Activated naive CD8-positive, alpha-beta T cell treated with anti-CD3 and anti-CD28 coated beads, Interleukin-2, amount 50 U/mL, for 24 hours (primary cell): Measurements from ENCODE around the gene PAK4.
"Not testable (repeated sequence)": the region's sequence is repeated elsewhere in the genome, so short reads cannot be mapped to it uniquely, and the experiment has no call there.

Source experiments
- ATAC-seq: fragments of 150-1000 bp; cut with Tn5 transposase; one replicate; pipeline ENCODE4 v1.10.0; 2021
- DNase-seq: peaks from one replicate; pipeline ENCODE4 v3.0.0; 2021
- H3K27ac Mint-ChIP-seq: one replicate; pipeline ENCODE4 v1.8.0; 2021; ENCODE audit warnings: mild to moderate bottlenecking, mixed read lengths
- H3K27me3 Mint-ChIP-seq: one replicate; pipeline ENCODE4 v1.8.0; 2021; ENCODE audit warnings: mixed read lengths
- H3K36me3 Mint-ChIP-seq: one replicate; pipeline ENCODE4 v1.8.0; 2021; ENCODE audit warnings: low read depth, mixed read lengths
- H3K4me1 Mint-ChIP-seq: one replicate; pipeline ENCODE4 v1.8.0; 2021; ENCODE audit warnings: mixed read lengths
- H3K4me3 Mint-ChIP-seq: one replicate; pipeline ENCODE4 v1.8.0; 2021; ENCODE audit warnings: mild to moderate bottlenecking, moderate library complexity, mixed read lengths
- H3K9me3 Mint-ChIP-seq: one replicate; pipeline ENCODE4 v1.8.0; 2021; ENCODE audit warnings: mixed read lengths

The PAK4 gene

DNA sequence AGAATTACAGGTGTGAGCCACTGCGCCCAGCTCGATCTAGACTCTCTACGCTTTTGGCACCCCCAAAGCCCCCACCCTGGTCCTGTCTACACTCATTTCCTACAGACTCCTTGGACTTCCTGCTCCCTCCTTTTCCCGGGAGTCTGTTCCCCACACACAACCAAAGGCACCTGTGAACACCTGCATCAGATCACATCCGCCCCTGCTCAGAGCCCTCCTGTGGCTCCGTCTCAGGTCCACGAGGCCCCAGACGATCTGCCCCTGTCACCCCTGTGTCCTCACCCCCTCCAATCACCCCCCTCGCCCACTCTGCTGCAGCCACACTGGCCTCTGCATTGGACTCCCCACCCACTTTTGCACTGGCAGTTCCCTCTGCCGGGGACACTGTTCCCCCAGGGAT is 12.4 kb upstream of the PAK4 start:
- Mint-ChIP-seq H3K9me3 (no peaks in the 10 kb centered on the region), H3K27ac (no peak overlapping the region), H3K4me1 (no peaks in the 10 kb centered on the region), H3K36me3 (no peaks in the 10 kb centered on the region), H3K27me3 (peaks cover 6% of the 10 kb centered on the region), H3K4me3 (no peak overlapping the region)
- DNase-seq (no peak), ATAC-seq (no peak)

DNA sequence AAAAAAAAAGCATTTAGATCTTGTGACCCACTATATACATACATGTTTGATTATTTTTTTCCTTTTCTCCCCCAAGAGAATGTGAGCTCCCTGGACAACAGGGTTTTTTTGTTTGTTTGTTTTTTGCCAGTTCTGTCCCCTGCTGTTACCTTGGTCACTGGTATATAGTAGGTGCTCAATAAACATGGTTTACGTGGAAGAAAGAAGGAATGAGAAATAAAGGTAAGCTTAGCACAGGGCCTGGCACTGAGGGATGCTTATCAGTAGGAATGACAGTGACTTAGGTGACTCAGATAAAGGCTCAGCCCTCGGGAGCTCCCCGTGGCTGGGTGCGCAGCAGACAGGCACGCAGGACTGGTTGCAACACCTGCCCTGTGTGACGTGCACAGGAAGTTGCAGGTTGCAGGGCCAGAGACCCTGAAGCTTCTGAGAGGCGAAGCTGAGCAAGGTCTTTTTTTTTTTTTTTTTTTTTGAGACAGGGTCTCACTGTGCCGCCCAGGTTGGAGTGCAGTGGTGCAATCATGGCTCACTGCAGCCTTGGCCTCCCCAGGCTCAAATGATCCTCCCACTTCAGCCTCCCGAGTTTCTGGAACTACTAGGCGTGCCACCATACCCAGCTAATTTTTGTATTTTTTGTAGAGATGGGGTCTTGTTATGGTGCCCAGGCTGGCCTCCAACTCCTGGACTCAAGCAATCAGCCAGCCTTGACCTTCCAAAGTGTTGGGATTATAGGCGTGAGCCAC is 10.3 kb upstream of the PAK4 start:
- Mint-ChIP-seq H3K4me3 (no peak overlapping the region), H3K27me3 (peaks cover 6% of the 10 kb centered on the region), H3K36me3 (no peaks in the 10 kb centered on the region), H3K9me3 (no peaks in the 10 kb centered on the region), H3K27ac (no peak overlapping the region), H3K4me1 (no peaks in the 10 kb centered on the region)
- ATAC-seq, result no peak
- DNase-seq, result no peak

DNA sequence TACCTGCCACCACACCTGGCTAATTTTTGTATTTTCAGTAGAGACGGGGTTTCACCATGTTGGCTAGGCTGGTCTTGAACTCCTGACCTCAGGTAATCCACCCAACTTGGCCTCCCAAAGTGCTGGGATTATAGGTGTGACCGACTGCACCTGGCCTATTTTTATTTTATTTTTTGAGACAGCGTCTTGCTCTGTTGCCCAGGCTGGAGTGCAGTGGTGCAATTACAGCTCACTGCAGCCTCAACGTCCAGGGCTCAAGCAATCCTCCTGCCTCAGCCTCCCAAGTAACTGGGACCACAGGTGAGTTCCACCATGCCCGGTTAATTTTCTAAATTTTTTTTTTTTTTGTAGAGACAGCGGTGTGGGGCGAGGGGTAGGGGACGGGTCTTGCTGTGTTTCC is 8.6 kb upstream of the PAK4 start:
- not testable (repeated sequence) for H3K27ac Mint-ChIP-seq, DNase-seq, H3K27me3 Mint-ChIP-seq, H3K4me3 Mint-ChIP-seq, H3K4me1 Mint-ChIP-seq, ATAC-seq, H3K36me3 Mint-ChIP-seq, H3K9me3 Mint-ChIP-seq

DNA sequence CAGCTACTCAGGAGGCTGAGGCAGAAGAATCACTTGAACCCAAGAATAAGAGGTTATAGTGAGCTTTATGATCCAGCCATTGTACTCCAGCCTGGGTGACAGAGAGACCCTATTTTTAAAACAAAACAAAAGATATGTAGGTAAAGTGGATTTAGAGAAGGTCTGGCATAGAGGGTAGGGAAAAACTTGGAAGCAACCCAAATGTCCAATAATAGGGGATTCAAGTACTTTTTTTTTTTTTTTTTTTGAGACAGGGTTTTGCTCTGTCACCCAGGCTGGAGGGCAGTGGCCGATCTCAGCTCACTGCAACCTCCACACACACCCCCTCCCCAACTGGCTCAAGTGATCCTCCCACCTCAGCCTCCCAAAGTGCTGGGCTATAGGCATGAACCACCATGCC is 5.8 kb upstream of the PAK4 start:
- DNase-seq, result no peak
- no peaks in the 10 kb centered on the region for H3K27me3 Mint-ChIP-seq
- H3K4me3 Mint-ChIP-seq, result no peak overlapping the region
- ATAC-seq, result no peak
- H3K36me3 Mint-ChIP-seq, result no peaks in the 10 kb centered on the region
- no peaks in the 10 kb centered on the region for H3K9me3 Mint-ChIP-seq
- no peak overlapping the region for H3K27ac Mint-ChIP-seq
- peaks cover 7% of the 10 kb centered on the region for H3K4me1 Mint-ChIP-seq

DNA sequence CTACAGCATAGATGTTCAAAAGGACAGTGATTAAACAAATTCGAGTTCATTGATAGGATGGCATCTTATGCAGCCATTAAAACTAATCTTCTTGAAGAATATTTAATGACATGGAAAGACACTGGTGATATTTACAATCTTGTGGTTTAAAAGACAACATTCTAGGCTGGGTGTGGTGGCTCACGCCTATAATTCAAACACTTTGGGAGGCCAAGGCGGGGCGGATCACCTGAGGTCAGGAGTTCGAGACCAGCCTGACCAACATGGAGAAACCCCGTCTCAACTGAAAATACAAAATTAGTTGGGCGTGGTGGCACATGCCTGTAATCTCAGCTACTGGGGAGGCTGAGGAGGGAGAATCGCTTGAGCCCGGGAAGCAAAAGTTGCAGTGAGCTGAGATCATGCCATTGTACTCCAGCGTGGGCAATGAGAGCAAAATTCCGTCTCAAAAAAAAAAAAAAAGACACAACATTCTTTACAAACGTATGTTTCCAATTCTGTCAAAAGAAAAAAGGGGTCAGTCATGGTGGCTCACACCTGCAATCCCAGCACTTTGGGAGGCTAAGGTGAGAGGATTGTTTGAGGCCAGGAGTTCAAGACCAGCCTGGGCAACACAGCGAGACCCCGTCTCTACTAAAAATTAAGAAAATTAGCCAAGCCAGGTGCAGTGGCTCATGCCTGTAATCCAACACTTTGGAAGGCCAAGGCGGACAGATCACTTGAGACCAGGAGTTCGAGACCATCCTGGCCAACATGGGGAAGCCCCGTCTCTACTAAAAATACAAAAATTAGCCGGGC is 2.5 kb upstream of the PAK4 start:
- Mint-ChIP-seq H3K9me3 (no peaks in the 10 kb centered on the region), H3K4me3 (no peak overlapping the region), H3K4me1 (peaks cover 24% of the 10 kb centered on the region), H3K36me3 (no peaks in the 10 kb centered on the region), H3K27ac (no peak overlapping the region), H3K27me3 (no peaks in the 10 kb centered on the region)
- DNase-seq (no peak), ATAC-seq (no peak)

DNA sequence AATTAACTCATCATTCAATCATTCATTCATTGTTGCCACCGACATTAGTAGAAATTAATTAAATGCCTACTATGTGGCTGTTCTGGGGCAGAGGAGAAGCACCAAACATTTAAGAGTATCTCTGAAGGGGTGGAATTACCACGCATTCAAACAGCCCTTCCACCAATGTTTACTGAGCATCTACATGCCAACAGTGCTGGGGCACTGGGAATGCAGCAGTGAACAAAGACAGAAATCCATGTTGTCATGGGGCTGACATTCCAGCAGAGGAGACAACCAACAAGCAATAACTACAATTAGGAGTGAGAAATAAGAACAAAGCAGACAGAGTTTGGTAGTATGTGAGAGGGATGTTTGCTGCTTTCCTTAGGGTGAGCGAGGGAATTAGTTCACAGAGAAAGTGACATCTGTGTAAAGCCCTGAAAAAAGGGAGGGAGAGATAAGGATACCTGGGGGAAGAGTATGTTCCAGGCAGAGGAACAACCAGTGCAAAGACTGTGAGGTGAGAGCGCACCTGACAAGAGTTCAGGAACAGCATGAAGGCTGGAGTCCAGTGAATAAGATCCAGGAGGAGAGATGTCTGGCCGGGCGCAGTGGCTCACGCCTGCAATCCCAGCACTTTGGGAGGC is 1.3 kb upstream of the PAK4 start:
- H3K27me3 Mint-ChIP-seq, result no peaks in the 10 kb centered on the region
- DNase-seq (no peak), ATAC-seq (no peak)
- no peaks in the 10 kb centered on the region for H3K36me3 Mint-ChIP-seq
- H3K9me3 Mint-ChIP-seq, result no peaks in the 10 kb centered on the region
- H3K4me3 Mint-ChIP-seq, result peak overlapping the region; percentile 97
- peaks cover 24% of the 10 kb centered on the region for H3K4me1 Mint-ChIP-seq
- peak overlapping the region; percentile 59 for H3K27ac Mint-ChIP-seq

DNA sequence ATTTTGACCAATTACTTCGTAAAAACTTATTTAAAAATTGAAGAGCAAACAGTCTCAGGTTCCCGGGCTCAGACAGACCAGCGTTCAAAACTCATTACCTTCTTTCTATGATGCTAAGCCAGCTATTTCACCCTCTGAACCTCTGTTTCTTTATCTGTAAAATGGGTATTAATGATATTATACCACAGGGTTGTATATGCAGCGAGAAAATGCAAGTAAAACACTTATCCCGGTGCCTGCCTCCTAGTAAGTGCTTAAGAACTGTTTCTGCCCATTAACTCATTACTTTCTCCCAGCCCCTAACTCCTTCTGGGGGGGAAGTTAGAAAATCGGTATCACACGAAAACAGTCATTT is 410 bp upstream of the PAK4 start:
- peak overlapping the region; percentile 98 for H3K27ac Mint-ChIP-seq
- no peak for DNase-seq
- H3K27me3 Mint-ChIP-seq, result no peaks in the 10 kb centered on the region
- peak overlapping the region; percentile 97 for H3K4me3 Mint-ChIP-seq
- H3K36me3 Mint-ChIP-seq, result no peaks in the 10 kb centered on the region
- no peak for ATAC-seq
- no peaks in the 10 kb centered on the region for H3K9me3 Mint-ChIP-seq
- H3K4me1 Mint-ChIP-seq, result peaks cover 27% of the 10 kb centered on the region

DNA sequence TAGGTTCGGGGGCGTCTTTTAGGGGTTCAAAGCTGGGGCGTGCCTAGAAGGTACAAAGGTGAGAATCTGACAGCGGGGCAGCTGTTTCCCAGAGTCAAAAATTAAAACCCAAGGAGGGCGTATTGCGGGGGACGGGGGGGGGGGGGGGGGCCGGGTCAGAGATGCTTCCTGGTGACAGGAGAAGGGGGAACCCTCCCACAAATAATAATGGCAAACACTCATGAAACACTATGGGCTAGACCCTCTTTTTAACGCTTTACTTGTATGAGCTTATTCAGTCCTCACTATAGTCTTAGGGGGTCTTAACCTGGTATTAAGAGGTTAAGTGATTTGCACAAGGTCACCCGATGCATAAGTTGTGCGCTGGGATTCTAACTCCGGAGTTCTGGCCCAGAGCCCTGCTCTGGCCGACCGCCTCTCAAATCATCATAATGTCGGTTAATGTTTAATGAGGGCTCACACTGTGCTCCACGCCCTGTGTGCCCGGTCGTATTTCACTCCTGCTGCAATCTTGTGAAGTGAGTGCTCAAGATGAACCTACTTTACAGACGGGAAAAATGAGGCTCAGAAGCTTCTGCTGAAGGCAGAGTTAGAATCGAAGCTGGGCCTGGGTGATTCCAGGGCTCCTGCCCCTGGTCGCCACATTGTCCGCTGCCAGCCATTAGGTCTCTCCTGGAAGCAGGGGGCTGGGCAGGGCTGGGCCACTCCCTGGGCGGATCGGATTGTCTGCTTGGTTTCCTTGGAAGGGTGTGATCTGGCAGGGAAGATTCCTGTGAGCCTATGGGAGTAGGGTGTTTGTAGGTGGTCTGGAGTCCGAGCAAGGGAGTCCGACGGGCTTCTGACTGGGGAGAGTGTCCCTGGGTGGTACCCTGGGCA is 964 bp downstream of the PAK4 start:
- ATAC-seq (no peak), DNase-seq (no peak)
- Mint-ChIP-seq H3K4me1 (peaks cover 34% of the 10 kb centered on the region), H3K9me3 (no peaks in the 10 kb centered on the region), H3K27ac (peak overlapping the region; percentile 98), H3K36me3 (no peaks in the 10 kb centered on the region), H3K4me3 (peak overlapping the region; percentile 97), H3K27me3 (no peaks in the 10 kb centered on the region)

DNA sequence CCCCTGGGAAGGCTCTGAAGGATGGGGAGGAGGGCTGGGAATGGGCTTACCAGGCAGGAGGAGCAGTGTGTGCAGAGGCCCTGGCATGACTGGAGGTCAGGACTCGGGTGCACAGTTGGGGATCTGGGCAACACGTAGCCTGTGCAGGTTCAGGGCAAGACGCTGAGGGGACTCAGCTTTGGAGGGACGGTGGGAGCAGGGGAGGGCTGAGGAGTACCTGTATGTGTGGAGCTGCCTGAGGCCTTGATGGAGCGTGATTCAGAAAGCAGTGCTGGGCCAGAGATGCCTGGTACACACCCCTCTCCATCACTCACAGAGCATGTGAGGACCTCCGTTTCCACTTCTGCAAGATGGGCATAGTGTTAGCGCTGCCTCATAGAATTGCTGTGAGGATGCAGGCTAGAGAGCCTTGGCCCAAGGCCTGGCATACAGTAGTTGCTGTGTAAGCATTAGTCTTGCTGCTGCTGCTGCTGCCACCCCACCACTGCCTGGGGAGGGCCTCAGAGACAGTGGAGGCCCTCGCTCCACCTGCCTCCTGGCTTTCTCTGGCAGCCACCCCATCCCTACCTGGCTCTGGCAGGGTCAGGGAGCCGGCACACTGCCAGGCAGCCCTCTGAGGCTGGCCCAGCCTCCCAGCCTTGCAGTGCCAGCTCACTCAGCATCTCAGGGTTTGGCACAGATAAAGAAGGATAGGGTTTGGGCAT is 2.4 kb downstream of the PAK4 start:
- Mint-ChIP-seq H3K27me3 (no peaks in the 10 kb centered on the region), H3K27ac (no peak overlapping the region)

DNA sequence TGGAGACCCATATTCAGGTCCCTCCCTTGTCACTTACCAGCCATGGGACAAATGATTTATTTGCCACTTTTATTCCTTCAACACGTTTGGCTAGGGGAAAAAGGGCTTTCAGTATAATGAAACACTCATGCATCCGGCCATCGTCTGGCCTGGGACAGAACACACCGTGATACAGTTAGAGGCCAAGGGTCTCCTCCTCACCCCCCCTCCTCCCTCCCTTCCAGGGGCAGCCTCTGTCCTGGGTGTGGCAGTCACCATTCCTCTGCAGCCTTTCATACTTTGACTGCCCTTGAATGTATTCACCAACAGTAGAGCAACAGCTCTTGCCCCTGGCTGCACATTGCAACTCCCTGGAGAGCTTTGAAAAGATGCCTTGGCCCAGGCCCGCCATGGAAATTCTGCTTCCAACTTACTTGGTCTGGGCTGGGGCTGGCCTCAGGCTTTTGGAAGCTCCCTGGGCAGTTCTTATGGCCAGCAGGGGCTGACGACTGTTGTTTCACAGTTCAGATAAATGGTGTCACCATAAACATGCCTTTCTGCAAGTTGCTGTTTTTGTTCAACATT is 3.0 kb downstream of the PAK4 start:
- Mint-ChIP-seq H3K4me3 (no peak overlapping the region), H3K9me3 (no peaks in the 10 kb centered on the region), H3K27me3 (no peaks in the 10 kb centered on the region), H3K4me1 (peaks cover 45% of the 10 kb centered on the region), H3K27ac (no peak overlapping the region), H3K36me3 (no peaks in the 10 kb centered on the region)
- ATAC-seq (no peak), DNase-seq (no peak)

More for the DNA sequence above, 2.4 kb downstream of the PAK4 start:
- Mint-ChIP-seq H3K36me3 (no peaks in the 10 kb centered on the region), H3K4me1 (peaks cover 44% of the 10 kb centered on the region), H3K9me3 (no peaks in the 10 kb centered on the region), H3K4me3 (no peak overlapping the region)
- no peak for ATAC-seq
- DNase-seq, result no peak

DNA sequence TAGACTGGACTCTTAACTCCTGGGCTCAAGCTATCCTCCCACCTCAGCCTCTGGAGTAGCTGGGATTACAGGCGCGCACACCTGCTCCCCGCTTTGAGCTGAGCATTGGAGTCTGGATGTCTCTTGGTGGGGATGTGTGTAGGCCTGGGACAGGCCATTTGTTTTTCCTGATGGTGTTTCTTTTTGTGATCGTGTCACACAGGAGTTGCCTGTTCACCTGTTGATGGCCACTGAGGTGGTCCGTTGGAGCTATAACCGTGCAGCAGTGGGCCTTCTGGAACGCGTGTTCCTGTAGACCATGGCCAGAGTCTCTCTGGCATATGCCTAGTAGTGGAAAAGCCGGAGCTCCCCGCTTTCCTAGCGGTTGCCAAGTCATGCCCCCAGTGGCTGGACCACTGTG is 3.5 kb downstream of the PAK4 start:
- ATAC-seq (no peak), DNase-seq (no peak)
- no peak overlapping the region for H3K27ac Mint-ChIP-seq
- no peaks in the 10 kb centered on the region for H3K36me3 Mint-ChIP-seq
- no peaks in the 10 kb centered on the region for H3K27me3 Mint-ChIP-seq
- peaks cover 45% of the 10 kb centered on the region for H3K4me1 Mint-ChIP-seq
- H3K4me3 Mint-ChIP-seq, result no peak overlapping the region
- H3K9me3 Mint-ChIP-seq, result no peaks in the 10 kb centered on the region

DNA sequence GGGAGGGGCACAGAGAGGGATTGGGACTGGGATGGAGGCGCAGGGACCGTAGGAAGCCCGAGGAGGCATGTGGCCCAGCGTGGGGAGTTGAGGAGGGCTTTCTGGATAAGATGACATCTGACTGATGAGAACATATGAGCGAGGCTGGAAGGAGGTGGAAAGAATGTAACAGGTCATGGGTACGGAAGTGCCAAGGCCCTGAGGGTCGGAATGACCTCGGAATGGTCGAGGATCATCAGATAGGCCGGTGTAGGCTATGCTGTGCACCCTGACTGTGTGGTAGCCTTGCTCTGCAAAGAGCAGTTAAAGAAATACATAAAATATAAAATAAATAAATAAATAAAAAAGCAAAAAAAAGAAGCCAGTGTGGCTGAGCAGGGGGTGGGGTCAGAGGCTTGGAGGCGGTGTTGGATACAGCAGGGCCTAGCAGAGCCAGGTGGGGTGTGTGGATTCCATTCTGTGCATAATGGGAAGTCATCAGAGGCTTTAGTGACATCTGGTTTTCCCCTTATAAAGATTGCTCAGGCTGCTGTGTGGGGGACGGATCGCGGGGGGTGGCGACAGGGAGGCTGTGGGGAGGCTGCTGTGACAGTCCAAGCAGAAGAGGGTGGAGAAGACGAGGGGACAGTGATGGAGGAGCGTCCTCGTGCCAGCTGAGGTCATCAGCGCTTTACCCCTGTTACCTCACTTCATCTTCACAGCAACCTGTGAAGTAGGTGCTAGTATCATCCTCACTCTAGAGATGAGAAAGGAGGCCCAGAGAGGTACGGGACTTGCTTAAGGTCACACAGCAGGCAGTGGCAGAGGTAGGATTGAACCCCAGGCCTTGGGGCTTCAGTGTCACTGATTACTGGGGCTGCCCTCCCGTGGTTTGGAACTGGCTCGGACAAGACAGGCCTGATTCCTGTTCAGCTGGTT is 5.0 kb downstream of the PAK4 start:
- Mint-ChIP-seq H3K36me3 (no peaks in the 10 kb centered on the region), H3K4me3 (no peak overlapping the region), H3K27me3 (no peaks in the 10 kb centered on the region), H3K9me3 (no peaks in the 10 kb centered on the region), H3K27ac (no peak overlapping the region), H3K4me1 (peaks cover 35% of the 10 kb centered on the region)
- DNase-seq (no peak), ATAC-seq (no peak)

DNA sequence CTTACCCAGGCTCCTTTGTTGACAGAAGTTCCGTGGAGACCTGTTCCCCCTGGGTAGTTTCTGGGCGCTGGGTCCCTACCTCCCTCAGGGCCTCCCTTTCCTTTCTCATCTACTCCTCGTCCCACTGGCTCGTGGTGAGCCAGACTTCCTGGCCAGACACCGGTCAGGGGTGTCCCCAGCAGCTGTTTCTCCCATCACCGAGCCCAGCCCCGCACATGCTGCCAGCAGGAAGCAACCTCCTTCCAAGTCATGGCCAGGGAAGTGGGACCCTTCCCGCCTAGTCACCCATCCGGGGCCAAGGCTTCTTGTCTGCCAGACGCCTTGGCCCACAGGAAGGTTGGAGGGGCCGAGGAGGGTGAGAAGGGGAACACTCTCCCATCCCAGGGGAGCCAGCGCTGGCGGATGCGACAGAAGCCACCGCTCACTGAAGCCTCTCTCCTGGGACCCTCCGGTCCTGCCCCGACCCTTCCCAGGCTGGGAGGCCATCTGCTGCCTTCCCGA is 5.7 kb downstream of the PAK4 start:
- no peaks in the 10 kb centered on the region for H3K9me3 Mint-ChIP-seq
- no peak overlapping the region for H3K4me3 Mint-ChIP-seq
- H3K4me1 Mint-ChIP-seq, result peaks cover 33% of the 10 kb centered on the region
- H3K27me3 Mint-ChIP-seq, result no peaks in the 10 kb centered on the region
- no peaks in the 10 kb centered on the region for H3K36me3 Mint-ChIP-seq
- no peak overlapping the region for H3K27ac Mint-ChIP-seq
- DNase-seq (no peak), ATAC-seq (no peak)
